Activated T-cell treated with anti-CD3 and anti-CD28 coated beads for 1 hour (primary cell): Measurements from ENCODE around the gene RAB11FIP3.
"Not testable (repeated sequence)": the region's sequence is repeated elsewhere in the genome, so short reads cannot be mapped to it uniquely, and the experiment has no call there.

ENCODE experiments used
- DNase-seq: peaks from one replicate; pipeline ENCODE4 v3.0.0-alpha.2; 2020; ENCODE audit warnings: low read depth

The RAB11FIP3 gene

DNA sequence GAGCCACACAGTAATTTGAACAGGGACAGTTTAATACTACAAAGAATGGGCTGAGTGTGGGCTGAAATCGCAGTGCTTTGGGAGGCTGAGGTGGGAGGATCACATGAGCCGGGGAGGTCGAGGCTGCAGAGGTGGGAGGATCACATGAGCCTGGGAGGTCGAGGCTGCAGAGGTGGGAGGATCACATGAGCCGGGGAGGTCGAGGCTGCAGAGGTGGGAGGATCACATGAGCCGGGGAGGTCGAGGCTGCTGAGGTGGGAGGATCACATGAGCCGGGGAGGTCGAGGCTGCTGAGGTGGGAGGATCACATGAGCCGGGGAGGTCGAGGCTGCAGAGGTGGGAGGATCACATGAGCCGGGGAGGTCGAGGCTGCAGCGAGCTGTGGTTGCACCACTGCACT is 69.2 kb downstream of the RAB11FIP3 start:
- DNase-seq, result not testable (repeated sequence)

DNA sequence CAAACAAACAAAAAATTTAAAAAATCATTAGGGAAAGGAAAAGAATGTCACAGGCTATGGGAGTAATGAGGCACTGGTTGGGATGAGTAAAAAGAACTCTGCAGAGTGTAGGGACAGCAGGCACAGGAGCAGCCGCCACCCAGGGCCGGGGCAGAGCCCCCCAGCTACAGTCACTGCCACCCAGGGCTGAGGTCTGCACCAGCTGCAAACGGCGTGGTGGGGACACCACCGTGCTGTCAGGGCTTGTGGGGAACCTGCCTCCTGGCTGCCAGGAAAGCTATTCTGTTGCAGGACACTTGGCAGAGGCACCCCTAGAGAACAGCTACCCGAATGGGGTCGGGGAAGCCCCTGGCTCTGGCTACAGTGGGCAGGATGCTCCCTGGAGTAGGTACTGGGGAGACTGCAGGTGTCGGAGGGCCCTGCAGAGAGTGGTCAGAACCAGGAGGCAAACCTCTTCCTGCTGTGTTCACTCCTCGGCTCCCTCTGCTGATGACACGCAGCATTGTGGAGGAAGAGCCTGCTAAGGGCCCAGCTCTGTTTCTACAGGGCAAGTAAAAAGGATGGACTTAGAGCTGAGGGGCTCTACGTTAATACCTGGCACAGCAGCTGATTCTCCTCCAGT is 69.8 kb downstream of the RAB11FIP3 start:
- no peak for DNase-seq

DNA sequence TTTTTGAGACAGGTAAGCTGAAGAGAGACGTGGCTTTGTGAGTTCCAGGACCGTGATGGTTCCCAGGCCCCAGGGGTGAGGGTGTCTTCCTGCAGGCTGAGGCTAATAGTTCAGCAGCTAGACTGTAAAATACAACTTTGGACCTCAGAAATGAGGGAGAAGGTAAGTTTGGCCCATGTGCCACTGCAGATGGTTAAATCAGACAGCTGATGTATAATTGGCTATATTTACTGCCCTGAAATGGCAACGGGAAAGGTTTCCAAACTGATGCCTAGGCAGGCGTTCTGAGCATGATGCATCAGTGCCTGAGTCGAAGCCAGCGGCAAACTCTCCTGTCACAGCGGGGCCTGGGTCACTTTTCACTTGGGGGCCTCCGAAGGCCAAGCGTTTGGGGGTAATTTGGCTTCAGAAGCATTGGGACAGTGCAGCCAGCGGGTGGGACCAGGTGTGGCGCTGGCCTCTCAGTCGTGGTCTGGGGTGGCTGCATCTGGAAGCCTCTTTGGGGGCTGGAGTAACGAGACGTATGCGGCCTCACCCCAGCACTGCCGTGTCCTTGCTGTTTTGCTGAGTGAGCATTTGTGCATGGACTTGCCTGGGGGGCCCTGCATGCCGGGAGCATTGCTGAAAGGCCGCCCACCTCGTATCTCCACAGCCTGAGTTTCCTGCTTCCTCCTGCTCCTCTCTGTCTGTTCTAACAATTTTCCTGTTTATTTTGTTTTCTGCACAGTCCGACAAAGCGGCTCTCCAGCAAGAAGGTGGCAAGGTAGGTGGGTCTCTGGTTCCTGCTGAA is 70.8 kb downstream of the RAB11FIP3 start:
- DNase-seq, result no peak

DNA sequence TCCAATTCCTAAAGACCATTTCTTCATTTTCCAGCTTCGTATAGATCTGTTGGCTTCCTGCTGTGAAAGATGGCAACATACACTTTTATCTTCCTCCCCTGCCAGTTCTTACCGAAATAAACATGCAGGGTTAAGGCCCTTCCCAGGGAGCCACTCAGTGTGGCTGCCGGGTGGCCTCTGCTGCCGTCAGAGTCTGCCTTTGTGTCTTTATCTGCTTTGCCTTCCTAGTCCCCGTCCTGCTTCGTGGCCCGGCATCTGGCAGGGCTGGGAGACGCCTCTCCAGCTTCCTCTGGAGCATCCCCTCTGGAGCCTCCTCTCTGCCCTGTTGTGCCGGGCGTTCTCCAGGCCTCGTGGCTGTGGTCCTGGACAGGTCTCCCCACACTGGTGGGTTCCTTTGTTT is 71.8 kb downstream of the RAB11FIP3 start:
- no peak for DNase-seq

DNA sequence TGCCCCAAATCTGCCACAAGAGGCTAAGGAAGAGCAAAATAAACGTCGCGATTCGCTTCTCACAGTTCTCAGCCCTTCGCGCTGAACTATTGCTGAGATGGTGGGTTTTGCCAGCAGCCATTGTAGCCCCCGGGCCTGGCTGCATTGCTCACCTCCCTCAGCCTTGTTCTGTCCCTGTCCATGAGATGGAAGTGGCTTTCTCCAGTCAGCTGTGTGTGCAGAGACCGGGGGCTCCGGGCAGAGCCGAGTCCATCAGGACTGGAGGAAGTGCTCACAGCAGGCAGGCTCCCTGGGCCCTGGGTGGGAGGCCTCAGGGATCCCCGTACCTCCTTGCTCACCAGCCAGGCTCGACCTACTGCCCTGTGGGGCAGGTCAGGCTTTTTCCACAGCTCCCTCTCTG is 74.5 kb downstream of the RAB11FIP3 start:
- DNase-seq, result no peak

DNA sequence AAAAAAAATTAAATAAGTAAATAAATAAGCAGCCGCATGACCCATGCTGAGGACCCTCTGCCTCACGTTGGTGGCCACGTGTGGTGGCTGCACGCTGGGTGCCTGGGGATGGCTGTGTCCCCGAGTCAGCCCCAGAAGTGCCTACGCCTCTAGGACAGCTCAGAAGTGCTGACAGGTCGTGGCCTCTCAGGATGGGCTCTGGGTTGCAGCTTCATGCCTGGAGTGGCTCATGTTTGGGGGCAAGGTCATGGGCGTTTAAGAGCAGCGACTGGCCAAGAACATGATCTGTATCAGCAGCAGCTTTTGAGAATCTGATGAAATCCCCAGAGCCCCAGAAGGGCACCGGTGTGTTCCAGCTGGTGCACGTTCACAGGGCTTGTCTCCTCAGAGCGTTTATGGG is 75.3 kb downstream of the RAB11FIP3 start:
- no peak for DNase-seq

DNA sequence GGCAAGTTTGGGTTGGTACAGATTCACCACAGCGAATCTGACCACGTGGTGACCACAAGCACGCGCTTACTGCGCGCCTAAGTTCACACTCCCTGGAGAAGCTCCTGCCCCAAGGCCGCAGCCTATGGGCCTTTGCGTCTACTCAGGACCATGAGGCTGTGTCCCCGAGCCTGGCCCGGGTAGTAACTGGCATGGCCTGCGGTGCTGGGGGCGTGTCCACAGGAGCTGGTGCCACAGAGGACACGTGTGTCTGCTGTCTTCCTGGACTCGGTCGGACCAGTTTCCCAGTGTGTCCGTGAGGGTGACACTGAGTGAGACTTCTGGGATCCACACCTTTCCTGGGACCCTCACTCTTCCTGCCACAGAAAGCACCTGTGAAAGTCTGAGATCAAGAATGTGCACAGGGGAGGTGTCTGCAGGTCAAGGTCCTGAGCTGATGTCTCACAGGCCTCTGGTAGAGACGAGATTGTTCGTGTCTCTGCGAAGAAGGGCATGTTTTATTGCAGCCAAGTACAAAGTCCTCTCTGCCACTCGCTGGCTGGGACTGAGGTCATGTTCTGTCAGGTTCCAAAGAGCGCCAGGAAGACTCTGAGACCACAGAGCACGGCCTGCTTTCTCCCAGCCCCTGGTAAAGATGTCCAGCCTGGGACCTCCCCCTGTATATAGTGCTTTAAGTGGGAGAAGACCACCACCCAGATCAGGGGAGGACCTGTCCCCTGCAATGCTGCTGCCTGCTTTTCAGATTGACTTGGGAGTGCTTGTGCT is 76.9 kb downstream of the RAB11FIP3 start:
- no peak for DNase-seq

DNA sequence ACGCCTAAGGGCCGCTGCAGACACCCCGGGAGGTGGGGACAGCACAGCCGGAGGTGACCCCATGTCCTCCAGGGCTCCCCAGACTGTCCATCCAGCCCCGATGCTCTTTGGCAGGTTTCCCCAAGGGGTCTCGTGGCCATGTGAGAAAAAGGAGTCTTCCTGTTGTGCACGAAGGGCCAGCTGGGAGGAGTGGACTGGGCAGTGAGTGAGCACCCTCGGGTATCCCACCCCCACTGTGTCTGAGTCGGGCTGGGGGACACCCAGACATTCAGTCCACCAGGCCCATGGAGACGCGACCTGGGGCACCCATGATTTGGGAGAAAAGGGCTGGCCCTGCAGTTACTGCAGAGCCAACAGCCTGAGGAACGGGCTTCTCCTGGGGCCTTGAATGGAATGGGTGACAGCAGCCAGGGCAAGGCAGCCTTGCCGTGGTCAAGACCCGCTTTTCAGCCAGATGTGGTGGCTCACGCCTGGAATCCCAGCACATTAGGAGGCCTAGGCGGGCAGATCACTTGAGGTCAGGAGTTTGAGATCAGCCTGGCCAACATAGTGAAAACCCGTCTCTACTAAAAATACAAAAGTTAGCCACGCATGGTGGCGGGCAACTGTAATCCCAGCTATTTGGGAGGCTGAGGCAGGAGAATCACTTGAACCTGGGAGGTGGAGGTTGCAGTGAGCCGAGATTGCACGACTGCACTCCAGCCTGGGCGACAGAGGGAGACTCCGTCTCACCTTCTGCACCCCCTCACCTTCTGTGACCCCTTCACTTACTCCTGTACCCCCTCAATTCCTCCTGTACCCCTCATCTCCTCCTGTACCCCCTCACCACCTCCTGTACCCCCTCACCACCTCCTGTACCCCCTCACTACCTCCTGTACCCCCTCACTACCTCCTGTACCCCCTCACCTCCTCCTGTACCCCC is 78.0 kb downstream of the RAB11FIP3 start:
- DNase-seq, result no peak

DNA sequence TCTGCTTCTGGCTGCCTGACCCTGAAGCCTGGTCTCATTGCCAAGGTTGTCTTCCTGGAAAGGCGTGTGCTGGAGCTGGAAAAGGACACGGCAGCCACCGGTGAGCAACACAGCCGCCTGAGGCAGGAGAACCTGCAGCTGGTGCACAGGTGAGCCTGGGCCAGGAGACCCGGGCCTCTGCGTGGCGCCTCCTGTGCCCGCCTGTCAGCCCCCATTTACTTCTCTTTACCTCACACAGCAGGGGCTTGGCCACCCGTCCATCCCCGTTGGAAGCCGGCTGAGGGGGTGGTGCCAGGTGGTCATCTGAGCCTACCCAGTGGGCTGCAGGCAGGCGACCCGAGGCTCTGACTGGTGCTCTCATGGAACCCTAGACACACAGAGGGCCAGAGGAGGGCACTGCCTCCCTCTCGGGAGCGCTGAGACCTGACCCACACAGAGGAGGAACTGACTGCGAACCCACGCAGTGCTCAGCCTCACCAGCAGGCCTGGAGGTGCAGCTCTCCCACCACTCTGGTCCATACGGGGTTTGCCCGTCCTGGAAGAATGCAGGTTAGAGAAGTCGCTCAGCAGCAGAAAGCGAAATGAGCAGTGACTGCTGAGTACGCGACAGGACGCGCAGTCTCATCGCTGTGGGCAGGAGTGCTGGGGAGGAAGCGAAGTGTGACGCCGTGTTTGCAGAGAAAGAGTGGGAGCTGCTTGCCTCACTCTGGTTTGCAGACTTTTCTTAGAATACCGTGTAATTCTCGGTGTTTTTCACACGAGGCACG is 80.2 kb downstream of the RAB11FIP3 start:
- DNase-seq, result no peak

DNA sequence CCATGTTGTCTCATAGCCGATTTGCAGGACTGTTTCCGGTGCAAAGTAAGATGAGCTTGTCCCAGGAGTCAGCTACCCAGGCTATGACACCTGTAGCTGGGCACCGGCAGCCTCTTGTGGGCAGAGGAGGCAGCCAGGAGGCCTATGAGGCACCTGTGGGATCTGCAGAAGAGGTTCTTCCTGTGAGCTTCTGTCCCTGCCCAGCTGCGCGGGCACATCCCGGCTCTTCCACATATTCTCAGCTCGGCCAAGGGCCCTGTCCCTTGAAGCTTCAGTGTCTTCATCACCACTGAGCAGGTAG is 80.7 kb downstream of the RAB11FIP3 start:
- DNase-seq, result no peak

DNA sequence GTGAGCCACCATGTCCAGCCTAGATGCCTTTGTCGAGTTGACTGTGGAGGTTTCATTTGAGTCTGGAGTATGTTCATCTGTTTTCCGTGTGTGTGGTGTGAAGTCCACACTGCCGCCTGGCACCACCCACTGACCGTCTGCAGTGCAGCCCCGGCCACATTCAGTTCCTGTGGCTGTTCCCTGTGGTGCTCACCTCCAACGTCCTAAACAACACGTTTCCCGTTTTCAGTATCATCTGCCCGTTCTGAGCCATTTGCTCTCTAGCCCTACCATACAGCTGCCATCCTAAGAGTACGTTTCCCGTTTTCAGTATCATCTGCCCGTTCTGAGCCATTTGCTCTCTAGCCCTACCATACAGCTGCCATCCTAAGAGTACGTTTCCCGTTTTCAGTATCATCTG is 82.1 kb downstream of the RAB11FIP3 start:
- not testable (repeated sequence) for DNase-seq

DNA sequence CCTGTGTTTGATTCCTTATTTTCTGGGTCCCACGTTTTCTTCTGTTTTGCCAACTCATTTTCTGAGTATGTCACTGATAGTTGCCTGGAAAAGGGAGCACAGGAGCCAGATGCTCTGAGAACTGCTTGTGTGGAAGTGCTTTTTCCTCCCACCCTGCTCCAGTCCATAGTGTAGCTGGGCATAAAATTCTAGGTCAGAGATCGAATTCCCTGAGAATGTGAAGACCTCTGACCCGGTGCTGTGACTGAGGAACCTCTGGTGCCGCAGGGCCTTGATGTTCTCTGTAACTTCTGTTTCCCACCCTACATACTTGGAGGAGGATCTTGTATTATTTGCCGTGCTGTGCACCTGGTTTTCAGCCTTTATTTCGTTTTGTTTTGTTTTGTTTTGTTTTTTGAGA is 82.5 kb downstream of the RAB11FIP3 start:
- no peak for DNase-seq

DNA sequence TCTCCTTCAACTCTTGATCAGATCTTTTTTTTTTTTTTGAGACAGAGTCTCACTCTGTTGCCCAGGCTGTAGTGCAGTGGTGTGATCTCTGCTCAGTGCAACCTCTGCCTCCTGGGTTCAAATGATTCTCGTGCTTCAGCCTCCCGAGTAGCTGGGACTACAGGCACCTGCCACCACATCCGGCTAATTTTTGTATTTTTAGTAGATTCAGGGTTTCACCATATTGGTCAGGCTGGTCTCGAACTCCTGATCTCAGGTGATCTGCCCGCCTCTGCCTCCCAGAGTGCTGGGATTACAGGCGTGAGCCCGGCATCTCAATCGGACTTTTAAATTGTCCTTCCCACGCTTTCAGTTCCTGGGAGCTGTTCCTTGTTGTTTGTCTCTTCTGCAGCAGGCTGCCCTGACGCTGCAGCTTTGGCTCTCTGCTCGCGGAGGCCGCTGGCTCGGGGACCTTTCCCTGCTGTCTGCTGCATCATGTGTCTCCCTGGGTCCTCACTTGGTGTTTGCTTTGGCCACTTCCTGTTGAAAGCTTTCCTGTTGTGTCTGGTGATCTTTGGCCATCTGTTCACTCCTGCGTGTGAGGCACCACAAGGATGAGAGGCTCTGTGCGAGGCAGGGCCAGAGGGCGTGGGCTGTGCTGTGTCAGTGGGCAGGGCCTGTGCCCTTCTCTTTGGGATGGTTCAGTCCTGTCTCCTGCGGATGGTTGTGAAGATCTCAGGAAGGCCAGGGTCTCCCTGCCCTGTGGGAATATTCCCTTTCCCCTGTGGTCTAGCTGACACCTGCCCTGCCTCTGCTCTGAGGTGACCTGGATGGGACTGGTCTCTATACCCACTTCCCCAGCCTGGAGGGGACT is 83.7 kb downstream of the RAB11FIP3 start:
- DNase-seq, result no peak

DNA sequence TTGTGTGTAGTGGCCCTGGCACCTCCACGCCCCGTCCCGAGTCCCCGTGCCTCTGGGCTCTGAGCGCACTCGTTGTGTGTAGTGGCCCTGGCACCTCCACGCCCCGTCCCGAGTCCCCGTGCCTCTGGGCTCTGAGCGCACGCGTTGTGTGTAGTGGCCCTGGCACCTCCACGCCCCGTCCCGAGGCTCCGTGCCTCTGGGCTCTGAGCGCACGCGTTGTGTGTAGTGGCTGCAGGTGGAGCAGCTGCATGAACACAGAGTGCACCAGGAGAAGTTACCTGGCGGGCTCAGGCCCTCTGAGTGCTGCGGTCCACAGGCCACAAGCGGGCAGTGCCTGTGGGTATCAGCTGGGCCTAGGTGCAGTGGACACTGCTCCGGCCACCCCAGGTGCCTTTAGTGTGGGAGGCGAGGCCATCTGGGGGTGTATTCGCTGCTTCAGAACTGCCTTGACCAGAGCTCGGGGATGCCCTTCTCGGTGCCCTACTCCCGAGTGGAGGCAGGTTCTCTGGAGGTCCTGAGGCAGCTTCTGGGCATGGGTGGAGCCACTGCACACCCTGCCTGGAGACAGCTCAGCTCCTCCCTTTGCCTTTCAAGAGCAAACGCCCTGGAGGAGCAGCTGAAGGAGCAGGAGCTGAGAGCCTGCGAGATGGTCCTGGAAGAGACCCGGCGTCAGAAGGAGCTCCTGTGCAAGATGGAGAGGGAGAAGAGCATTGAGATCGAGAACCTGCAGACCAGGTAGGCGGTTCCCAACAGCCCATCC is 84.8 kb downstream of the RAB11FIP3 start:
- DNase-seq, result no peak

DNA sequence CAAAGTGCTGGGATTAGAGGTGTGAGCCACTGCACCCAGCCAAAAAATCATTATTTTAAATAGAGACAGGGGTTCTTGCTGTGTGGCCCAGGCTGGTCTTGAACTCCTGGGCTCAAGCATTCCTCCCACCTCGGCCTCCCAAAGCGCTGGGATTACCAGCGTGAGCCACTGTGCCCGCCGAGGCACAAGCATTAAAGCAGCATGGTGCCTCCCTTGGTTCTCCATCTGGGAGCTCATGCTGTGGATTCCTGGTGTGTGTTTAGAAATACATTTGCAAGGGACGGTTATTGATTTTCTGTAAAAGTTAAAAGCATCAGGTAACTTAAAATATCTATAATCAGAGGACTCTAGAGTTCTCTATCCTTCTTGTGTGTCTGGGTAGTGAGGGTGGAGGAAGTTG is 87.4 kb downstream of the RAB11FIP3 start:
- no peak for DNase-seq

DNA sequence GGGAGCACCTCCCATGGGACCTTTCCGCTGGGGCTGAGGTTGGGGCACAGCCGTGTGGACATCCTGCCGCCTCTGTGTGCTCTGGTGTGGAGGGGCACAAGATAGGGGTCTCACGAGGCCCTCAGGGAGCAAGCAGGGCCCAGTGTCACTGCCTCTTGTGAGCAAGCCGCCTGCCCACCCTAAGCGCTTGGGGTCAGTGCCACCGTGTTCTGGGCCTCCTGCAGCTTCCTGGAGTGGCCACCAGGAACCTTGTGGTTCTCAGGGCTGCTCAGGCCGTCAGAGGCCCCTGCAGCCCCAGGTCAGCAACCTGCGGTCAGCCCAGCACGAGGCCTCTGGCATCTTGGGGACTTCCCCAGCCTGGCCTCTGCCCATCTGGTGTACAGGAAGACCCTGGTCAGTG is 88.5 kb downstream of the RAB11FIP3 start:
- DNase-seq, result no peak

DNA sequence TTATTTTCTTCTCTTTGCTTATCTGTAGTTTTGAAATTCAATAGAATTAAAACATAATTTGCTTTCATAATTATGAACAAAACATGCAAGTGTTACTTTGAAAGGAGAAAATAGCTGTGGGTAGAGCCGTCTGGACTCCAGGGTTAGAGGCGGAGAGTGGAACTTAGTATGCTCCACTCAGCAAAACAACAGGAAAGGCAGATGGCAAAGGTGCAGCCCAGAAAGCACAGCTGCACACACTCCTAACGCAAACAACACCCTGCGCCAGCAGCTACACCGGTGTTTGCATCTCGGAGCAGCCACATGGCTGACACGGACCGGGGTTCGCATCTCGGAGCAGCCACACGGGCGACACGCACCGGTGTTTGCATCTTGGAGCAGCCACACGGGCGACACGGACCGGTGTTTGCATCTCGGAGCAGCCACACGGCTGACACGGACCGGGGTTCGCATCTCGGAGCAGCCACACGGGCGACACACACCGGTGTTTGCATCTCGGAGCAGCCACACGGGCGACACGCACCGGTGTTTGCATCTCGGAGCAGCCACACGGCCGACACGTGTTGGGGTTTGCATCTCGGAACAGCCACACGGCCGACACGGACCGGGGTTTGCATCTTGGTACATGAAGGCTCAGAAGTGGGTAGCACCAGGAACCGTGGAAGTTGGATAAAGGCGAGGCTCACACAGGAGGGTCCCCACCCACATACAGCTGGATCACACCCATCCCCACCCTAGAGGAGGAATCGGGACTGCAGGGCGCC is 89.9 kb downstream of the RAB11FIP3 start:
- DNase-seq, result no peak

DNA sequence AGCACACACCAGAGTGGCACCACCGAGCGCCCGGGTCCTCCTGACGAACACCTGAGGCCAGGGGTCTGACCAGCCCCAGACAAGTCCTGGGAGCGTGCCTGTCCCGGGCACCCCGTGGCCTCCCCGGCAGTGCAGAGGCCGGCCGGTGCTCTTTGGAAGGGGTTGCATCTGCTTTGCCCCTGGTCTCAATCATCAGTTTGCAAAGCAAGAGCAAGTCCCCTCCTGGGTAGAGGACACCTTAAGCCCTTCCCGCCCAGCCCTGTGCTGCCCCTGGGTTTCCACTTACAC is 90.4 kb downstream of the RAB11FIP3 start:
- DNase-seq, result no peak

DNA sequence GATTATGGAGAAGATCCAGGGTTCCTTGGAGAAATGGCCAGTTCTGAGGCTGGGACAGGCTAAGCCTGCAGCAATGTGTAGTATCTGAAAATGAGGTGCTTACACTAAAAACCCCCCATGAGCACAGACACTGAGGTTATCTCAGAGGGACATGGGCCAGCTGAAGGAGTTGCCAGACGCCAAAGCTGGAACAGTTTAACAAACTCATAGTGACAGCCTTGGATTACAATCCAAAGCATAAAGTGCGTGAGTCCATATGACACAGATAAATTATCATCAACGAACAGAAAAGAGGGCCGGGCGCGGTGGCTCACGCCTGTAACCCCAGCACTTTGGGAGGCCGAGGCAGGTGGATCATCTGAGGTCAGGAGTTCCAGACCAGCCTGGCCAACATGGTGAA is 90.9 kb downstream of the RAB11FIP3 start:
- DNase-seq, result no peak
